A549 (cell line): ENCODE measurements around the gene TRIAP1. TPM values are rescaled to one million over a fixed set of nuclear protein-coding genes. Genes with fewer than 3 reads are reported as not detected.

Source experiments
- ATAC-seq, 2 experiments: fragments of 200-7000 bp in 1 of 2; fragments of >200 bp in 1 of 2; cut with Nextera tagmentation in 1 of 2; cut with Tn5 transposase in 1 of 2; 3 replicates each; pipeline versions ENCODE4 v1.8.0 to v1.9.1; 2018 to 2020; ENCODE audit warnings: mild to moderate bottlenecking in 1 of 2, moderate library complexity in 1 of 2
- CTCF ChIA-PET: fragments of 300-600 bp; sonication (Branson Sonifier 250); formaldehyde crosslinking; extraction: SDS; loops from one replicate; lab custom pipeline; 2021; ENCODE audit warnings: antibody characterized with exemption, inconsistent platforms; lab: Yijun Ruan, JAX
- POLR2A ChIA-PET: fragments of 350-600 bp; formaldehyde crosslinking; extraction: SDS; loops from one replicate; lab custom pipeline; 2021; ENCODE audit warnings: antibody characterized with exemption, inconsistent platforms; lab: Yijun Ruan, JAX
- DNase-seq, 2 experiments: peaks; one replicate each; pipeline versions ENCODE4 v3.0.0 to v3.0.0-alpha.2; 2011 to 2016; ENCODE audit warnings: low read depth in 1 of 2, low spot score in 1 of 2
- FAIRE-seq: peaks from 2 replicates; lab custom pipeline; 2011; peaks lifted over from hg19 to GRCh38; lab: Jason Lieb, UNC
- H3K27ac ChIP-seq, 2 experiments: fragments of >200 bp; sonication (Bioruptor Twin); formaldehyde crosslinking; 3 replicates each; pipeline ENCODE4 v1.5.1; 2016 to 2017
- H3K4me1 ChIP-seq: fragments of >200 bp; sonication (Bioruptor Twin); formaldehyde crosslinking; 3 replicates; pipeline ENCODE4 v1.6.1; 2016
- H3K4me2 ChIP-seq: fragments of >200 bp; sonication (Bioruptor Twin); formaldehyde crosslinking; 3 replicates; pipeline ENCODE4 v1.6.1; 2016
- H3K4me3 ChIP-seq: fragments of >200 bp; sonication (Bioruptor Twin); formaldehyde crosslinking; 3 replicates; pipeline ENCODE4 v1.5.1; 2016
- H3K9me3 ChIP-seq: fragments of >200 bp; sonication (Bioruptor Twin); formaldehyde crosslinking; 3 replicates; pipeline ENCODE4 v1.6.1; 2016
- ATOH8 ChIP-seq: fragments of 250-450 bp; sonication (Bioruptor Pico); IDR thresholded peaks from 2 replicates; pipeline ENCODE4 v1.5.0; 2020; ENCODE audit warnings: low read depth, mild to moderate bottlenecking, moderate library complexity
- BCL3 ChIP-seq: fragments of >200 bp; sonication (Bioruptor Twin); formaldehyde crosslinking; IDR thresholded peaks from 3 replicates; pipeline ENCODE4 v1.6.1; 2016
- CBX8 ChIP-seq: fragments of 200-600 bp; sonication (generic); IDR thresholded peaks from 2 replicates; pipeline ENCODE4 v1.6.1; 2016
- CHD4 ChIP-seq: fragments of 200-600 bp; sonication (generic); IDR thresholded peaks from 2 replicates; pipeline ENCODE4 v1.6.1; 2016; ENCODE audit warnings: antibody characterized with exemption, mild to moderate bottlenecking, borderline replicate concordance
- EHF ChIP-seq: fragments of 250-450 bp; sonication (Bioruptor Pico); IDR thresholded peaks from 2 replicates; pipeline ENCODE4 v1.5.0; 2020; ENCODE audit warnings: mild to moderate bottlenecking
- EHMT2 ChIP-seq: fragments of 200-600 bp; sonication (generic); IDR thresholded peaks from 2 replicates; pipeline ENCODE4 v1.6.1; 2016; ENCODE audit warnings: antibody characterized with exemption, low read depth, mild to moderate bottlenecking, moderate library complexity
- FOSL2 ChIP-seq, 2 experiments: fragments of 450-650 bp in 1 of 2; fragments of >200 bp in 1 of 2; sonication (Bioruptor Twin) in 1 of 2; formaldehyde crosslinking; IDR thresholded peaks; 2 replicates each; pipeline versions ENCODE4 v1.5.0 to v1.6.1; 2016 to 2020; ENCODE audit warnings: mild to moderate bottlenecking in 1 of 2, moderate library complexity in 1 of 2
- HDAC2 ChIP-seq: fragments of 200-600 bp; sonication (generic); IDR thresholded peaks from 2 replicates; pipeline ENCODE4 v1.6.1; 2016
- HOXA7 ChIP-seq: fragments of 250-450 bp; sonication (Bioruptor Pico); IDR thresholded peaks from 2 replicates; pipeline ENCODE4 v1.5.0; 2020; ENCODE audit warnings: mild to moderate bottlenecking, moderate library complexity
- HOXB13 ChIP-seq: fragments of 250-450 bp; sonication (Bioruptor Pico); IDR thresholded peaks from 2 replicates; pipeline ENCODE4 v1.5.0; 2020; ENCODE audit warnings: low read depth, mild to moderate bottlenecking, moderate library complexity
- MAFK ChIP-seq: fragments of 450-650 bp; IDR thresholded peaks from 2 replicates; pipeline ENCODE4 v1.6.1; 2014; ENCODE audit not compliant: partially characterized antibody
- MYC ChIP-seq: IDR thresholded peaks from 2 replicates; pipeline ENCODE4 v1.6.1; 2012; ENCODE audit warnings: mild to moderate bottlenecking, inconsistent platforms, low read length, improper control_type of control experiment, borderline replicate concordance
- NFE2L2 ChIP-seq: fragments of 150-350 bp; conservative IDR thresholded peaks from 2 replicates; pipeline ENCODE4 v1.6.1; 2014; ENCODE audit warnings: low read length
- NPAS2 ChIP-seq: fragments of 250-450 bp; sonication (Bioruptor Pico); IDR thresholded peaks from 2 replicates; pipeline ENCODE4 v1.8.0; 2022; ENCODE audit warnings: mild to moderate bottlenecking, moderate library complexity, borderline replicate concordance
- PBX3 ChIP-seq: IDR thresholded peaks from 2 replicates; pipeline ENCODE4 v1.6.1; 2012
- POLR2A ChIP-seq: IDR thresholded peaks from 2 replicates; pipeline ENCODE4 v1.6.1; 2012; ENCODE audit warnings: mild to moderate bottlenecking, low read length
- POLR2AphosphoS2 ChIP-seq: conservative IDR thresholded peaks from 2 replicates; pipeline ENCODE4 v1.6.1; 2012; ENCODE audit warnings: low read length, improper control_type of control experiment, inconsistent platforms
- RAD21 ChIP-seq, 2 experiments: fragments of >200 bp in 1 of 2; sonication (Bioruptor Twin) in 1 of 2; formaldehyde crosslinking in 1 of 2; IDR thresholded peaks in 1 of 2; conservative IDR thresholded peaks in 1 of 2; 2 replicates in 1 of 2; 3 replicates in 1 of 2; pipeline ENCODE4 v1.6.1; 2012 to 2018; ENCODE audit warnings: inconsistent platforms in 1 of 2
- RCOR1 ChIP-seq: fragments of 150-350 bp; IDR thresholded peaks from 2 replicates; pipeline ENCODE4 v1.6.1; 2014; ENCODE audit warnings: antibody characterized with exemption, low read length, low read depth
- RFX5 ChIP-seq: fragments of 450-650 bp; IDR thresholded peaks from 2 replicates; pipeline ENCODE4 v1.7.1; 2014; ENCODE audit warnings: antibody characterized with exemption, mild to moderate bottlenecking, moderate library complexity
- RNF2 ChIP-seq: fragments of 200-600 bp; sonication (generic); IDR thresholded peaks from 2 replicates; pipeline ENCODE4 v1.6.1; 2016; ENCODE audit warnings: low read depth, mild to moderate bottlenecking, antibody characterized with exemption, moderate library complexity, borderline replicate concordance
- SREBF2 ChIP-seq: fragments of 450-650 bp; IDR thresholded peaks from 2 replicates; pipeline ENCODE4 v1.6.1; 2014; ENCODE audit warnings: mild to moderate bottlenecking, moderate library complexity
- TFCP2L1 ChIP-seq: fragments of 250-450 bp; sonication (Bioruptor Pico); IDR thresholded peaks from 2 replicates; pipeline ENCODE4 v1.5.0; 2021; ENCODE audit warnings: mild to moderate bottlenecking
- ZC3H11A ChIP-seq: fragments of 450-650 bp; IDR thresholded peaks from 2 replicates; pipeline ENCODE4 v1.6.1; 2014; ENCODE audit warnings: antibody characterized with exemption, mild to moderate bottlenecking
- ZSCAN20 ChIP-seq: fragments of 250-450 bp; sonication (Bioruptor Pico); IDR thresholded peaks from 2 replicates; pipeline ENCODE4 v1.8.0; 2022; ENCODE audit warnings: mild to moderate bottlenecking, moderate library complexity
- WGBS: methylation state at CpG from one replicate; pipeline ENCODE4 v1.1.6; 2017; ENCODE audit errors: missing lambda C conversion rate; 5-methylcytosine and 5-hydroxymethylcytosine counted together
- polyA plus RNA-seq, 4 experiments: library from polyadenylated mRNA; depleted of rRNA in 3 of 4; stranded (reverse); fragments of >200 nt; fragmentation: RNase III in 1 of 4; extraction: RNeasy Plus Mini Kit Qiagen cat#74134 plus additional on column Dnase treatment in 1 of 4; gene quantifications; 2 replicates in 3 of 4; 3 replicates in 1 of 4; pipeline ENCODE4 v1.2.3, GENCODE V29; 2011 to 2017
- TF ChIP-seq, protein P1 (sequence below): fragments of 250-450 bp; sonication (Bioruptor Pico); IDR thresholded peaks from 2 replicates; pipeline ENCODE4 v1.5.0; 2021; ENCODE audit warnings: mild to moderate bottlenecking, moderate library complexity, borderline replicate concordance
- TF ChIP-seq, protein P2 (sequence below): fragments of >200 bp; sonication (Bioruptor Twin); formaldehyde crosslinking; IDR thresholded peaks from 3 replicates; pipeline ENCODE4 v1.5.1; 2016

Gene TRIAP1
- polyA plus RNA-seq, 2 of the 4 experiments (the other 2 are of a cell fraction) = 70.9 to 114 TPM

DNA sequence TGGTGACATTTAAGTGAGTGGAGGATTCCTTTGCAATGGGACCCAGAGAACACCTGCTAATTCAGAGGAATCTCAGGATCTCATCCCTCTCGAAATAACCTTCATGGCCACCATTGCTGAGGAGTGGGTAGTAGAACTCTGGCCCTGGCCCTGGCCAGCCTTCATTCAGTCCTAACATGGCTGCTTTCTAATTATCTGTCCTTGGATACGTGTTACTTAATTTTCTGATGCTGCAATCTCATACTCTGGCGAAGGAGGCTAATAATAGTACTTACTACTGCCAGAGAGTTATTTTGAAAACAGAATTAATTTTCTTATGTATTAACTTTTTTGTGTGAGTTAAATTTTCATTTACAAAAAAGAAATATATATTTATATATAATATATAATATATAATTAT, 20.4 kb downstream of the TRIAP1 start:
- CTCF ChIA-PET = no interaction called here
- TF ChIP-seq EHF (CRISPR knock-in tag) = no peak
- TF ChIP-seq RAD21 (conservative IDR thresholded peaks at IDR 0.05 in 1 of 2, IDR thresholded peaks at IDR 0.05 in 1 of 2) = no peak
- no peak for TF ChIP-seq NFE2L2
- no peak for TF ChIP-seq POLR2AphosphoS2
- no peak for TF ChIP-seq ZC3H11A
- TF ChIP-seq BCL3 = no peak
- TF ChIP-seq, protein P1, sequence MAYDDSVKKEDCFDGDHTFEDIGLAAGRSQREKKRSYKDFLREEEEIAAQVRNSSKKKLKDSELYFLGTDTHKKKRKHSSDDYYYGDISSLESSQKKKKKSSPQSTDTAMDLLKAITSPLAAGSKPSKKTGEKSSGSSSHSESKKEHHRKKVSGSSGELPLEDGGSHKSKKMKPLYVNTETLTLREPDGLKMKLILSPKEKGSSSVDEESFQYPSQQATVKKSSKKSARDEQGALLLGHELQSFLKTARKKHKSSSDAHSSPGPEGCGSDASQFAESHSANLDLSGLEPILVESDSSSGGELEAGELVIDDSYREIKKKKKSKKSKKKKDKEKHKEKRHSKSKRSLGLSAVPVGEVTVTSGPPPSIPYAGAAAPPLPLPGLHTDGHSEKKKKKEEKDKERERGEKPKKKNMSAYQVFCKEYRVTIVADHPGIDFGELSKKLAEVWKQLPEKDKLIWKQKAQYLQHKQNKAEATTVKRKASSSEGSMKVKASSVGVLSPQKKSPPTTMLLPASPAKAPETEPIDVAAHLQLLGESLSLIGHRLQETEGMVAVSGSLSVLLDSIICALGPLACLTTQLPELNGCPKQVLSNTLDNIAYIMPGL (CRISPR knock-in tag) = no peak
- no peak for TF ChIP-seq TFCP2L1 (CRISPR knock-in tag)
- TF ChIP-seq EHMT2 = no peak
- no peak for TF ChIP-seq RNF2
- no peak for TF ChIP-seq HOXA7 (CRISPR knock-in tag)
- TF ChIP-seq CHD4 = no peak
- TF ChIP-seq, all 56 proteins: peak for 0
- no peak overlapping the region for H3K4me3 ChIP-seq
- ATAC-seq (no peak), DNase-seq (no peak), FAIRE-seq (no peak)
- H3K4me2 ChIP-seq = no peak overlapping the region
- no peaks in the 10 kb centered on the region for H3K4me1 ChIP-seq
- H3K27ac ChIP-seq = no peak overlapping the region
- POLR2A ChIA-PET = no interaction called here
- 70% methylated on average over 3 of the region's 3 CpGs for WGBS
- no peaks in the 10 kb centered on the region for H3K9me3 ChIP-seq

DNA sequence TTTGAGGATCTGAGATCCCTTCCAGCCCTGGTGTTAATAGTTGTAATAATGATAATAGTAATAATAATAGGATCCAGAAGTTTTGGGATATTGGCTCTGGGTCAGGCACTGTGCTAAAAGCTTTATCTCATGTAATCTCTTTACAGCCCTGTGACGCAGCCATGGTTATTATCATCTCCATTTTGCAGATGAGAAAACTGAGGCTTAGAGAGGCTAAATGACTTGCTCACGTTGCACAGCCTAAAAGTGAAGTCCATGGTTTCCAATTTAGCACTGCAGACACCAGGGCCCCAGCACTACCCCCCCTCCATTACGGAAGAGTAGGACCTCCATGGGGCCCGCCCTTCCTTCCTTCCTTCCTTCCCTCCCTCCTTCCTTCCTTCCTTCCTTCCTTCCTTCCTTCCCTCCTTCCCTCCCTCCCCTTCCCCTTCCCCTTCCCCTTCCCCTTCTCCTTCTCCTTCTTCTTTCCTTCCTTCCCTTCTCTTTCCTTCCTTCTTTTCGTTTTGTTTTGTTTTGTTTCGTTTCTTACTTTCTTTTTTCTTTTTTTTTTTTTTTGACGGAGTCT, 23.2 kb downstream of the TRIAP1 start:
- DNase-seq (no peak), FAIRE-seq (no peak), ATAC-seq (no peak)
- no peaks in the 10 kb centered on the region for H3K4me1 ChIP-seq
- ChIA-PET POLR2A (no interaction called here), CTCF (interaction anchor here (1.7 kb wide), 1 partner anchor 66 kb away, joined by 4 read pairs; no protein-coding TSS in a partner anchor)
- 42% methylated on average over 7 of the region's 7 CpGs for WGBS
- TF ChIP-seq NFE2L2 = no peak
- no peak for TF ChIP-seq POLR2A
- no peak for TF ChIP-seq FOSL2 (IDR thresholded peaks at IDR 0.05)
- no peak for TF ChIP-seq FOSL2 (CRISPR knock-in tag; IDR thresholded peaks at IDR 0.05)
- TF ChIP-seq CBX8 = no peak
- TF ChIP-seq ATOH8 (CRISPR knock-in tag) = no peak
- no peak for TF ChIP-seq SREBF2
- no peak for TF ChIP-seq EHF (CRISPR knock-in tag)
- TF ChIP-seq HOXA7 (CRISPR knock-in tag) = no peak
- TF ChIP-seq MAFK = no peak
- no peak for TF ChIP-seq ZSCAN20
- TF ChIP-seq HDAC2 = no peak
- TF ChIP-seq HOXB13 (CRISPR knock-in tag) = no peak
- TF ChIP-seq, protein P2, sequence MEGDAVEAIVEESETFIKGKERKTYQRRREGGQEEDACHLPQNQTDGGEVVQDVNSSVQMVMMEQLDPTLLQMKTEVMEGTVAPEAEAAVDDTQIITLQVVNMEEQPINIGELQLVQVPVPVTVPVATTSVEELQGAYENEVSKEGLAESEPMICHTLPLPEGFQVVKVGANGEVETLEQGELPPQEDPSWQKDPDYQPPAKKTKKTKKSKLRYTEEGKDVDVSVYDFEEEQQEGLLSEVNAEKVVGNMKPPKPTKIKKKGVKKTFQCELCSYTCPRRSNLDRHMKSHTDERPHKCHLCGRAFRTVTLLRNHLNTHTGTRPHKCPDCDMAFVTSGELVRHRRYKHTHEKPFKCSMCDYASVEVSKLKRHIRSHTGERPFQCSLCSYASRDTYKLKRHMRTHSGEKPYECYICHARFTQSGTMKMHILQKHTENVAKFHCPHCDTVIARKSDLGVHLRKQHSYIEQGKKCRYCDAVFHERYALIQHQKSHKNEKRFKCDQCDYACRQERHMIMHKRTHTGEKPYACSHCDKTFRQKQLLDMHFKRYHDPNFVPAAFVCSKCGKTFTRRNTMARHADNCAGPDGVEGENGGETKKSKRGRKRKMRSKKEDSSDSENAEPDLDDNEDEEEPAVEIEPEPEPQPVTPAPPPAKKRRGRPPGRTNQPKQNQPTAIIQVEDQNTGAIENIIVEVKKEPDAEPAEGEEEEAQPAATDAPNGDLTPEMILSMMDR = no peak
- no peak for TF ChIP-seq NPAS2 (CRISPR knock-in tag)
- no peak for TF ChIP-seq RCOR1
- no peak for TF ChIP-seq POLR2AphosphoS2
- no peak for TF ChIP-seq ZC3H11A
- TF ChIP-seq RFX5 = no peak
- no peak for TF ChIP-seq PBX3
- no peak for TF ChIP-seq MYC
- H3K9me3 ChIP-seq = no peaks in the 10 kb centered on the region
- no peak overlapping the region for H3K27ac ChIP-seq
- no peak overlapping the region for H3K4me2 ChIP-seq
- H3K4me3 ChIP-seq = no peak overlapping the region
